ENCODE measurements around the gene VRK3. TPM values are rescaled to one million over a fixed set of nuclear protein-coding genes. Genes with fewer than 3 reads are reported as not detected.
"Not testable (repeated sequence)": the region's sequence is repeated elsewhere in the genome, so short reads cannot be mapped to it uniquely, and the experiment has no call there.

VRK3 gene
- total RNA-seq, 1 experiment from 2014 or later, result 27.3 TPM

GRCh38 chr19:49973987-49974386 lies 51.2 kb downstream of the VRK3 start:
- in situ Hi-C loops (cut with HindIII; ENCODE audit: low pct_unique_long_range_greater_than_20kb, low sequenced_read_pairs), result no loop called here
- DNase-seq (ENCODE audit: low read depth, low spot score), result no peak

GRCh38 chr19:49972841-49973240 lies 52.3 kb downstream of the VRK3 start:
- no peak for DNase-seq (ENCODE audit: low read depth, low spot score)
- in situ Hi-C loops (cut with HindIII; ENCODE audit: low pct_unique_long_range_greater_than_20kb, low sequenced_read_pairs), result no loop called here

DNA sequence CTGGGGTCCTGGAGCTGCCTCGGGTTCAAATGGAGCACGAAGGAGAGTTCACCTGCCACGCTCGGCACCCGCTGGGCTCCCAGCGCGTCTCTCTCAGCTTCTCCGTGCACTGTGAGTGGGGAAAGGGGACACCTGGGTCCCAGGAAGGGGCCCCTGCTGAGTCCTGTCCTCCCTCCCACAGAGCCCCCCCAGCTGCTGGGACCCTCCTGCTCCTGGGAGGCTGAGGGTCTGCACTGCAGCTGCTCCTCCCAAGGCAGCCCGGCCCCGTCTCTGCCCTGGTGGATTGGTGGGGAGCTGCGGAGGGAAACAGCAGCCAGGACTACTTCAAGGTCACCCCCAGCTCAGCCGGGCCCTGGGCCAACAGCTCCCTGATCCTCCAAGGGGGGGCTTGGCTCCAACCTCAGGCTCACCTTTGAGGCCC lies 53.2 kb downstream of the VRK3 start:
- in situ Hi-C loops (cut with HindIII; ENCODE audit: low pct_unique_long_range_greater_than_20kb, low sequenced_read_pairs), result no loop called here

GRCh38 chr19:49969355-49969754 lies 55.8 kb downstream of the VRK3 start:
- DNase-seq (ENCODE audit: low read depth, low spot score); in situ Hi-C loops (cut with HindIII; ENCODE audit: low pct_unique_long_range_greater_than_20kb, low sequenced_read_pairs): not testable (repeated sequence)

More for the DNA sequence above, 53.2 kb downstream of the VRK3 start:
- DNase-seq (ENCODE audit: low read depth, low spot score), result no peak

DNA sequence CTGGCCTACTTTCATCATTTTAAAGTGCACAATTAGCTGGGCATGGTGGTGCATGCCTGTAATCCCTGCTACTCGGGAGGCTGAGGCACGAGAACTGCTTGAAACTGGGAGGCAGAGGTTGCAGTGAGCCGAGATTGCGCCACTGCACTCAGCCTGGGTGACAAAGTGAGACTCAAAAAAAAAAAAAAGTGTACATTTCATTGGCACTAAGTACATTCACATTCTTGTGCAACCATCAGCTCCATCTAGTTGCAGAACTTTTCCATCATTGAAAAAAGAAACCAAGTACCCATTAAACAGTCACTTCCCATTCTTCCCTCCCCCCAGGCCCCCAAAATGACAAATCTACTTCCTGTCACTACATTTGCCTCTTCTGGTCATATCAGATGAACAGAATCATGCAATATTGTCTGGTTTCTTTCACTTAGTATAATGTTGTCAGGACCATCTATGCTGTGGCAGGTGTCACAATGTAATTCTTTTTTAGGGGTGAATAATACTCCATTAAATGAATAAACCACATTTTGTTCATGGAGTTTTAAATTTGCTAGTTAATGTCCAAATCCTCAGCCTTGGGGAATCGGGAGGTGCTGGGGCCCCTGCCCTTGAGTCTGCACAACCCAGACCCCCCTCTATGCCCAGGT lies 56.8 kb downstream of the VRK3 start:
- in situ Hi-C loops (cut with HindIII; ENCODE audit: low pct_unique_long_range_greater_than_20kb, low sequenced_read_pairs), result no loop called here
- no peak for DNase-seq (ENCODE audit: low read depth, low spot score)

DNA sequence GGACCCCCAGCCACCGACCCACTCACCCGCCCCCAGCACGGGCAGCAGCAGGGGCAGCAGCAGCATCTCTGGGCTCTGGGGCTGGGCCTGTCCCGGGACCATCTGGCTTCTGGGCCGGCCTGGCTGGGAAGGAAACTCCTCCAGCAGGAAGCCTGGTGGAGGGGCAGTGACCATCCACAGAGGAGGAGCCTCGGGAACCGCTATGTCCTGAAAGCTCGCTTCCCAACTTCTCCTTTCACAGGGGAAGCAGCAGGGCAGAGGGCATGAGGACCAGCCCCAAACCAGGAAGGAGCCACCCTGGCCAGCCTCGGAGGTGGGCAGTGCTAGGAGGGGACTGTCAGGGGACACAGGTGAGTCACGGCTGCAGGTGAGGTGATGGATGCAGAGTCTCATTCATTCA lies 64.2 kb downstream of the VRK3 start, which contains the start of gene SIGLEC11:
Gene SIGLEC11, minus strand, starts transcription at position 193 of the 400 bp plus-strand sequence. Its CDS starts 91 bp downstream, at position 102.
- in situ Hi-C loops (cut with HindIII; ENCODE audit: low pct_unique_long_range_greater_than_20kb, low sequenced_read_pairs); DNase-seq (ENCODE audit: low read depth, low spot score): not testable (repeated sequence)

GRCh38 chr19:49959892-49960291 lies 65.3 kb downstream of the VRK3 start:
- in situ Hi-C loops (cut with HindIII; ENCODE audit: low pct_unique_long_range_greater_than_20kb, low sequenced_read_pairs); DNase-seq (ENCODE audit: low read depth, low spot score): not testable (repeated sequence)

DNA sequence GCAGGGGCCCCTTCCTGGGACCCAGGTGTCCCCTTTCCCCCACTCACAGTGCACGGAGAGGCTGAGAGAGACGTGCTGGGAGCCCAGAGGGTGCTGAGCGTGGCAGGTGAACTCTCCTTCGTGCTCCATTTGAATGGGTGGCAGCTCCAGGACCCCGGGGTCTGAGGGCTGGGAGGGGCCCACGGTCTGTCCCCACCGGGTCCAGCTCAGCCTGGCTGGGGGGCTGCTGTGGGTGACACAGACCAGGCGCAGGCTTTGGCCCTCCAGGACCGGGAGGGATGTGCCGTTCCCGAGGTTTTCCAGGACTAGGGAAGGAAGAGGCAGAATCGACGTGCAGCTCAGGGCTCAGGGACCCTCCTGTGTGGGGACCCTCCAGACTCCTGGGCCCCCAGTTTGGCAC lies 66.6 kb downstream of the VRK3 start:
- DNase-seq (ENCODE audit: low read depth, low spot score); in situ Hi-C loops (cut with HindIII; ENCODE audit: low pct_unique_long_range_greater_than_20kb, low sequenced_read_pairs): not testable (repeated sequence)

DNA sequence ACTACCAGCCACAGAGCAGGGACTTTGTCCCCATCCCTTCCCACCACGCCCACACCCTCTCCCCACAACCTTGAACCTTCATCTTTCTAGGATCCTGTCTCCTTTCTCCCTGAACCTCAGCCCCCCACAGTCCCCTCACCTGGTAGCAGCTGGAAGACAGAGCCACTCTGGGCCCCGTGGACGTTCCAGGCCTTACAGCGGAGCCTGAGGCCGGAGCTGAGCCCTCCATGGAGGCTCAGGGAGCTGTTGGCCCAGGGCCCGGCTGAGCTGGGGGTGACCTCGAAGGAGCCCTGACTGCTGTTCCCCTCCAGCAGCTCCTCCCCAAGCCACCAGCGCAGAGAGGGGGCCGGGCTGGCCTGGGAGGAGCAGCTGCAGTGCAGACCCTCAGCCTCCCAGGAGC lies 67.0 kb downstream of the VRK3 start:
- DNase-seq (ENCODE audit: low read depth, low spot score); in situ Hi-C loops (cut with HindIII; ENCODE audit: low pct_unique_long_range_greater_than_20kb, low sequenced_read_pairs): not testable (repeated sequence)

DNA sequence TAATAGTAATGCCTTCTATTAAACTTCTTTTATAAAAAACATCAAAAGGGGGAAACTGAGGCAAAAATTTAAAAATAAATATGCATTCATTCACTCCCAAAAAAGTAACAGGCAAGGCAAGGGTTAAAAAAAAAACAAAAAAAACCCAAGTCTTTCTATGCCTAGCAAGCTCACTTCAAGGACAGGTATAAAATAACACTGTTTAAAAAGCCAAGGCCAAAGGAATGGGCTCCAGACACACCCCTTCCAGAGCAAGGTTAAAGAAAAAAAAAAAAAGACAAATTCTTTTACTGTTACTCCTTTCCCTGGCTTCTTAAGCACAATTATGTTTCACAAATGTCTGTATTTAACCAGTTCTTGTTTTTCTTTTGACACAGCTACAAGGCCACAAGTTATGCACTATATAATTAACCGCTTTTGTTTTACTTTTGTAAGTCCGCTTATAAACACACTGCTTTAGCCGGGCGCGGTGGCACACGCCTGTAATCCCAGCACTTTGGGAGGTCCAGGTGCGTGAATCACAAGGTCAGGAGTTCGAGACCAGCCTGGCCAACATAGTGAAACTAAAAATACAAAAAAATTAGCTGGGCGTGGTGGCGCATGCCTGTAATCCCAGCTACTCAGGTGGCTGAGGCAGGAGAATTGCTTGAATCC lies 67.8 kb downstream of the VRK3 start:
- DNase-seq (ENCODE audit: low read depth, low spot score), result no peak
- in situ Hi-C loops (cut with HindIII; ENCODE audit: low pct_unique_long_range_greater_than_20kb, low sequenced_read_pairs), result no loop called here

GRCh38 chr19:49956115-49956495 lies 69.1 kb downstream of the VRK3 start:
- in situ Hi-C loops (cut with HindIII; ENCODE audit: low pct_unique_long_range_greater_than_20kb, low sequenced_read_pairs), result no loop called here
- no peak for DNase-seq (ENCODE audit: low read depth, low spot score)

- in situ Hi-C loops (cut with HindIII; ENCODE audit: low pct_unique_long_range_greater_than_20kb, low sequenced_read_pairs), result no loop called here
- no peak for DNase-seq (ENCODE audit: low read depth, low spot score)
Observed at GRCh38 chr19:49954933-49955332, 70.2 kb downstream of the VRK3 start.

DNA sequence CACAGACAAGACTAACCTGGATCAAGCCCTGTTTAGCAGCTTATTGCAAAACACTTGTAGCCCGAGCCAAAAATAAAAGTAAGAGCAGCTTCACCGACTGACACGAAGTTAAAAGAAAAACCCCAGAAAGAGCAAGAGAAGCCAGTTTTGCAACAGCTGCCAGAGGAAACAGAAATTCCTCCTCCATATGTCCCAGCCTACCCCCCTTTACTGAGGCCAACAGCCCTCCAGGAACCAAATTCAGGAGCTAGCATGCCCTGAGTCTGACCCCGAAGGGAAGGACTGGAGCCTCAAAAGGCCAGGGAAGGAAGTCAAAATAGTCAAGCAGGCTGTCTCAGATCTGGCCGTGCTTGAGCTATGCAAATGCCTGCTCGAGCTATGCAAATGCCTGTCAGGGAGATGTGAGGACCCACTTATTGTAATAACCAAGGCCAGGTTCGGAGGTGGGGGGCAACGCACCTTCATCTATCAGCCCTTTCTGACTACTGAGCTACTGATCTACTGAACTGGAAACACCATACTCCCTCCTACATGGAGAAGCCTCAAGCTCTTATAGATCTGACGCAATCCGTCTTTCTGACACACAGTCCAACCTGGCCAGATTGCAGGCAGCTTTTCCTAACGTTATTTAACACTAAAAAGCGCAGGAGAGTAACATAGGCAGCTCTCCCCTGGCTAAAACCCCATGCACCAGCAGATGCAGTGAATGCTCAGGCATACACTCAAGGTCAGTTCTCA lies 70.9 kb downstream of the VRK3 start:
- in situ Hi-C loops (cut with HindIII; ENCODE audit: low pct_unique_long_range_greater_than_20kb, low sequenced_read_pairs), result no loop called here

DNA sequence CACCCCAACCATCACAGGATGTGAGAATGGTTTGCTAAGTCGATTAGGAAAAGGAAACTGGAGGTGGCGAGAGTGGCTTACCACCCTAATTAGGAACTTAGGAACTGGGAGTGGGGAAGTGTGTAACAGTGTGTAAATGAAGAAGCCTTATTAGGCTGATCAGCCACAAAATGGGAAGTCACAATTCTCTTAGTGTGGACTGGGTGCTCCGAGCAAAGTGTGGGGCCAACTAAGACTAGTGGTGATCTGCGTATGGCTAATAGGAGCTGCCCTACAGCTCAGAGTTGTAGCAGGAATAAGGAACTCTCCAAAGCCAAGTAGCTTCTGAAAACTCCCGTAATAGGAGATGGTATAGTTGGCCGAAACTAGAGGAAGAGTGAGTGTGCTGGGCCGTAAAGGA lies 71.8 kb downstream of the VRK3 start:
- in situ Hi-C loops (cut with HindIII; ENCODE audit: low pct_unique_long_range_greater_than_20kb, low sequenced_read_pairs), result no loop called here
- no peak for DNase-seq (ENCODE audit: low read depth, low spot score)

More for the DNA sequence above, 70.9 kb downstream of the VRK3 start:
- DNase-seq (ENCODE audit: low read depth, low spot score), result no peak

GRCh38 chr19:49952906-49953305 lies 72.3 kb downstream of the VRK3 start:
- no peak for DNase-seq (ENCODE audit: low read depth, low spot score)
- in situ Hi-C loops (cut with HindIII; ENCODE audit: low pct_unique_long_range_greater_than_20kb, low sequenced_read_pairs), result no loop called here

GRCh38 chr19:49952479-49952836 lies 72.7 kb downstream of the VRK3 start:
- in situ Hi-C loops (cut with HindIII; ENCODE audit: low pct_unique_long_range_greater_than_20kb, low sequenced_read_pairs), result no loop called here
- DNase-seq (ENCODE audit: low read depth, low spot score), result no peak

DNA sequence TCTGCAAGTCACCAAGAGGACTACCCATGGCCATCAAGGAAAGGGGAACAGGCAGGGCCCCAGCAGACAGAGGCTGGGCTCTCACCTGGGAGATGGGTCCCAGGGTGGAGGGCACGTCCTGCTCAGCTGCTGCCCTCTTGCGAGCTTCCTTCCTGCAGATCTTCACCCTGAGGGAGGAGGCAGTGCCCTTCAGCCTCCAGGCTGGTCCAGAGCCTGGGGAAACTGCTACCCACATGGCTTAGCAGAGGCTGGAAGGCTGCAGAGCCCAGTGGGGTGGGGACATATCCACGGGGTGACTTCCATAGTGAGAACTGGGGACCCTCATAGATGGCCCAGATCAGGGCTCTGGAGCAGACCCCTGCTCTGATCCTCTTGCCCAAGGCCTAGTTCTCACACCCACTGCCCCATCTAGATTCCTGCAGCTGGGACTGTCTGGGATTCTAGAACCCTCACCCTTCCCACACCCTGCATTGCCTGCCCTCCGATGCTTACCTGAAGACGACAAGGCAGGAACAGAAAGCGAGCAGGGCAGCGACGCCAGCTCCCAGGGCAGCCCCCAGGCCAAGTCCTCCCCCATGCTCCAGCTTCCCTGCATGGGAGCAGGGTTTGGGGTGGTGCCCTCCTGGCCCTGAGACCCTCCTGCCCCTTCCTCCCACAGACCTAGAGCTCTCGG lies 73.2 kb downstream of the VRK3 start:
- in situ Hi-C loops (cut with HindIII; ENCODE audit: low pct_unique_long_range_greater_than_20kb, low sequenced_read_pairs), result no loop called here
- no peak for DNase-seq (ENCODE audit: low read depth, low spot score)

- DNase-seq (ENCODE audit: low read depth, low spot score), result no peak
- in situ Hi-C loops (cut with HindIII; ENCODE audit: low pct_unique_long_range_greater_than_20kb, low sequenced_read_pairs), result no loop called here
Observed at GRCh38 chr19:49950956-49951526, 74.1 kb downstream of the VRK3 start.

All from SK-MEL-5 (cell line).